Stomach (tissue), 9 donors: ENCODE data around the gene AKR1C8. TPM values are rescaled to one million over a fixed set of nuclear protein-coding genes. Genes with fewer than 3 reads are reported as not detected.

Experiments used
- DNase-seq, 2 donors: peaks; one replicate each; pipeline versions ENCODE4 v3.0.0 to v3.0.0-alpha.2; 2013 to 2019
- H3K27ac ChIP-seq, 5 donors: fragments of 200-600 bp in 4 of 5; sonication (generic) in 4 of 5; one replicate each; pipeline ENCODE4 v1.5.1; 2013 to 2019; ENCODE audit warnings: mild to moderate bottlenecking in 1 of 5, moderate library complexity in 1 of 5
- H3K27me3 ChIP-seq, 3 donors: fragments of 200-600 bp; sonication (generic); one replicate each; pipeline ENCODE4 v1.5.1; 2017 to 2019; ENCODE audit warnings: mixed run types in 1 of 3
- H3K36me3 ChIP-seq, 4 donors: fragments of 200-600 bp; sonication (generic); 1 replicate in 3 of 4; 2 replicates in 1 of 4; pipeline ENCODE4 v1.5.1; 2016 to 2019
- H3K4me1 ChIP-seq, 4 donors: fragments of 200-600 bp; sonication (generic); one replicate each; pipeline ENCODE4 v1.5.1; 2016 to 2019
- H3K4me3 ChIP-seq, 4 donors: fragments of 200-600 bp; sonication (generic) in 3 of 4; one replicate each; pipeline ENCODE4 v1.5.1; 2016 to 2019; ENCODE audit warnings: mild to moderate bottlenecking in 1 of 4
- H3K9me3 ChIP-seq, 4 donors: fragments of 200-600 bp; sonication (generic); one replicate each; pipeline ENCODE4 v1.5.1; 2016 to 2019
- CTCF ChIP-seq, 7 experiments: fragments of 450-650 bp in 4 of 7; fragments of 200-600 bp in 3 of 7; sonication (generic) in 3 of 7; IDR thresholded peaks; one replicate each; pipeline ENCODE4 v1.5.1; 2016 to 2019; ENCODE audit warnings: antibody characterized with exemption in 7 of 7, control low read depth in 2 of 7, mild to moderate bottlenecking in 1 of 7
- EP300 ChIP-seq: sonication (generic); formaldehyde crosslinking; IDR thresholded peaks from one replicate; pipeline ENCODE4 v1.6.1; 2017; ENCODE audit warnings: antibody characterized with exemption
- POLR2A ChIP-seq, 4 donors: fragments of 450-650 bp; IDR thresholded peaks; one replicate each; pipeline ENCODE4 v1.6.1; 2016; ENCODE audit warnings: antibody characterized with exemption in 4 of 4, control low read depth in 2 of 4, mild to moderate bottlenecking in 1 of 4, moderate library complexity in 1 of 4
- POLR2AphosphoS5 ChIP-seq, 3 donors: sonication (generic); formaldehyde crosslinking; IDR thresholded peaks; one replicate each; pipeline ENCODE4 v1.6.1; 2016; ENCODE audit warnings: antibody characterized with exemption in 3 of 3
- WGBS, 5 donors: extraction: QIAGEN DNeasy Blood & Tissue Kit in 3 of 5; methylation state at CpG; one replicate each; pipeline versions ENCODE4 v1.1.5 to v1.1.7; 2013 to 2018; 5-methylcytosine and 5-hydroxymethylcytosine counted together
- intact Hi-C: fragments of 100-400 bp; cut with DNase I; formaldehyde crosslinking; loops from one replicate; pipeline ENCODE4 v1.15.1; 2023; ENCODE audit warnings: low total_unique reads
- polyA plus RNA-seq, 3 donors: library from polyadenylated mRNA; stranded (reverse); fragments of 200-250 nt; gene quantifications; one replicate each; pipeline ENCODE4 v1.2.3, GENCODE V29; 2013
- total RNA-seq, 5 donors: library from RNA; depleted of rRNA; stranded (reverse); fragments of >200 nt; gene quantifications; one replicate each; pipeline versions ENCODE4 v1.1.0 to v1.2.3, GENCODE V29; 2014 to 2016
- donor health status: healthy with polysubstance abuse.
- donor health status: Bipolar disorder and iron deficiency.
- donor health status: healthy.

The AKR1C8 gene
- total and polyA plus RNA-seq, 8 donors, result not detected

GRCh38 chr10:5163487-5163886 lies 21.5 kb downstream of the AKR1C8 start:
- H3K36me3 ChIP-seq, result no peaks in the 10 kb centered on the region
- TF ChIP-seq CTCF (IDR thresholded peaks at IDR 0.05) (no peak), POLR2AphosphoS5 (IDR thresholded peaks at IDR 0.05) (no peak), EP300 (no peak), POLR2A (IDR thresholded peaks at IDR 0.05) (no peak)
- no peaks in the 10 kb centered on the region for H3K27me3 ChIP-seq
- H3K9me3 ChIP-seq, result peaks cover 16 to 81% (median 58%) of the 10 kb centered on the region in 4 donors
- no peaks in the 10 kb centered on the region for H3K4me1 ChIP-seq
- no peak for DNase-seq
- no peak overlapping the region for H3K4me3 ChIP-seq
- H3K27ac ChIP-seq, result no peak overlapping the region
- WGBS, 5 donors, result 54 to 69% (median 65%) methylated on average over 2 of the region's 2 CpGs
- intact Hi-C loops, result no loop called here

GRCh38 chr10:5159126-5159525 lies 25.8 kb downstream of the AKR1C8 start:
- no peaks in the 10 kb centered on the region for H3K27me3 ChIP-seq
- no peak overlapping the region for H3K4me3 ChIP-seq
- intact Hi-C loops, result no loop called here
- DNase-seq, result no peak
- no peak overlapping the region for H3K27ac ChIP-seq
- WGBS, 5 donors, result 80 to 88% (median 84%) methylated on average over 6 of the region's 6 CpGs
- TF ChIP-seq POLR2AphosphoS5 (IDR thresholded peaks at IDR 0.05) (no peak), POLR2A (IDR thresholded peaks at IDR 0.05) (no peak), EP300 (no peak), CTCF (IDR thresholded peaks at IDR 0.05) (no peak)
- peaks cover 0 to 40% (median 22%) of the 10 kb centered on the region in 4 donors for H3K9me3 ChIP-seq
- H3K4me1 ChIP-seq, result no peaks in the 10 kb centered on the region
- H3K36me3 ChIP-seq, result no peaks in the 10 kb centered on the region

- intact Hi-C loops, result no loop called here
- Histone ChIP-seq H3K4me3 (no peak overlapping the region), H3K4me1 (no peaks in the 10 kb centered on the region), H3K36me3 (no peaks in the 10 kb centered on the region), H3K9me3 (peaks cover 0 to 24% (median 12%) of the 10 kb centered on the region in 4 donors), H3K27ac (no peak overlapping the region), H3K27me3 (no peaks in the 10 kb centered on the region)
- TF ChIP-seq POLR2A (IDR thresholded peaks at IDR 0.05), result no peak
- TF ChIP-seq POLR2AphosphoS5 (IDR thresholded peaks at IDR 0.05), result no peak
- no peak for TF ChIP-seq EP300
- TF ChIP-seq CTCF (IDR thresholded peaks at IDR 0.05), result no peak
- DNase-seq, result no peak
- WGBS, 5 donors, result 79 to 90% (median 85%) methylated on average over 10 of the region's 10 CpGs
Measured at GRCh38 chr10:5157501-5157900, 27.4 kb downstream of the AKR1C8 start.

GRCh38 chr10:5155951-5156350 lies 29.0 kb downstream of the AKR1C8 start:
- H3K4me1 ChIP-seq, result no peaks in the 10 kb centered on the region
- no peak overlapping the region for H3K4me3 ChIP-seq
- peaks cover 0 to 11% (median 3%) of the 10 kb centered on the region in 4 donors for H3K9me3 ChIP-seq
- no peaks in the 10 kb centered on the region for H3K27me3 ChIP-seq
- intact Hi-C loops, result no loop called here
- no peak for DNase-seq
- WGBS, 5 donors, result 44 to 65% (median 64%) methylated on average over 1 of the region's 1 CpG
- no peak overlapping the region for H3K27ac ChIP-seq
- TF ChIP-seq EP300 (no peak), CTCF (IDR thresholded peaks at IDR 0.05) (no peak), POLR2AphosphoS5 (IDR thresholded peaks at IDR 0.05) (no peak), POLR2A (IDR thresholded peaks at IDR 0.05) (no peak)
- H3K36me3 ChIP-seq, result no peaks in the 10 kb centered on the region
